Stimulated activated CD8-positive, alpha-beta memory T cell treated with anti-CD3 and anti-CD28 coated beads, Interleukin-7, amount 100 ng/mL, for 24 hours (primary cell): ENCODE results near the gene HAND1.

Experiments used
- DNase-seq: peaks from one replicate; pipeline ENCODE4 v3.0.0-alpha.2; 2020; ENCODE audit warnings: low read depth

HAND1 gene

GRCh38 chr5:154505567-154505966 lies 27.5 kb upstream of the HAND1 start:
- no peak for DNase-seq

GRCh38 chr5:154503698-154504039 lies 25.6 kb upstream of the HAND1 start:
- DNase-seq = no peak

GRCh38 chr5:154502180-154502579 lies 24.2 kb upstream of the HAND1 start:
- DNase-seq = no peak

DNA sequence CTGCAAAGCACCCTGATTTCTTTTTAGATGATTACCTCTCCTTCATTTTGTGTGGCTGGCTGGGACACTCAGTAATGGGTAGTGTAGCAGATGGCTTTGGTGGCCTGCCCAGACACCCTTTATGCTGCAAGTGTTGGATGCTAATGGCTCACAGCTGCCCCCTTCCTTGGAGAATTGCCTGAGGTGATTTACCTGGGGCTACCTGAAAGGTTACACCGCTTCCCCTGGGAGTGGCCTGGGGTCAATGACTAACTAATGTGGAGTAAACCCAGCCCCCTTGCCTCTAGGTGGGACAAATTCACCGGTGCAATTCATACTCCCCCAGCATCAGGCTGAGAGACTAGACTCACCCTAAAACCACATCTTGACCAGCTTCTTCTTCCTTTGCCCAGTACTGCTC lies 23.5 kb upstream of the HAND1 start:
- no peak for DNase-seq

- no peak for DNase-seq
These were observed 21.0 kb upstream of the HAND1 start for GRCh38 chr5:154498994-154499393.

GRCh38 chr5:154498591-154498990 lies 20.6 kb upstream of the HAND1 start:
- no peak for DNase-seq

DNA sequence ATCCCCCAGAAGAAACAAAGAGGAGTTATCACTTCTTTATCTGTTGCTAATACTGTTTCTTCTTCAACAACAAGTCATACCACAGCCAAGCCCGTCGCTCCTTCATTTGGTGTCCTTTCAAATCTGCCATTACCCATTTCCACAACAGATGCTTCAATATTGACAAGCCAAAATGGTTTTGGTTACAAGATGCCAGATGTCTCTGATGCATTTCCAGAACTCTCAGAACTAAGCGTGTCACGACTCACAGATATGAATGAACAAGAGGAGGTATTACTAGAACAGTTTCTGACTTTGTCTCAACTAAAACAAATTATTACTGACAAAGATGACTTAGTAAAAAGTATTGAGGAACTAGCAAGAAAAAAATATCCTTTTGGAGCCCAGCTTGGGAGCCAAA lies 16.0 kb upstream of the HAND1 start:
- no peak for DNase-seq

- DNase-seq = no peak
These were observed 15.2 kb upstream of the HAND1 start for GRCh38 chr5:154493274-154493673.

- DNase-seq = no peak
These were observed 13.9 kb upstream of the HAND1 start for GRCh38 chr5:154491941-154492340.

DNA sequence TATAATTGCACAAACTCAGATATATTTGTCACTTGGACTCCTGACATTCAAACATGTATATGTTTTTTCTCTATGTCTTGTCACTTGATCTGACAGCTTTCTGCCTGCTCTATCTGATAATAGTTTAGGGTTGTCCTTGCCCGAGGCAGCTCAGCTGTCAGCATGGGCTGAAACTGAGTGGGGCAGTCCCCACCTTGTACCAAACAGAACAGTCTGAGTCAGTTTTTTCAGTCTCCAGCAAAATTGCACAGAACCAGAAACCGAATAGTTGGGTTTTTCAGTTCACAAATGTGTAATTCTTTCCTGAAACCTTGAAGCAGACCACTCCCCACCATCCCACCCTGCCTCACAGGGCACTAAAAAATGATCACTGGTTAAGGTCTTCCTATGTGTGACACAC lies 9.5 kb upstream of the HAND1 start:
- DNase-seq = no peak

DNA sequence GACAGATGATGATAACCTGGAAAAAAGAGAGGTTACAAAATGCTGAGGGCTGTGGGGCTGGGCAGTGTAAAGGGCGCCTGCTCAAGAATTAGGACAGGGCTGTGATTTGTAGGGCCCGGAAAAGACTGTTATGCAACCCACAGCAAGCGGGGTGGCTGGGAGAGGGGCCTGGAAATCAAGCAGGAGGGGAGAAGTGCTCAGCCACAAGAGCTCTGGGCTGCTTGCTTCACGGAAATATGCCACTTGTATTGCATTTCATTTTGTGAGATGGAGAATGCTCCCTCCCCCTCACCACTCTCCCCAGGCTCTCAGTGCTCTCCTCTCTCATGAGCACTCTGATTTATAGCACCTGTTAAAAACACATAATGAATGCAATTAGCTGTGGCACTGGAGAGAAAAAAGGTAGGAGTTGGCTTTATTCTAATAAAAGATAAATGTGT lies 8.4 kb upstream of the HAND1 start:
- DNase-seq = no peak

DNA sequence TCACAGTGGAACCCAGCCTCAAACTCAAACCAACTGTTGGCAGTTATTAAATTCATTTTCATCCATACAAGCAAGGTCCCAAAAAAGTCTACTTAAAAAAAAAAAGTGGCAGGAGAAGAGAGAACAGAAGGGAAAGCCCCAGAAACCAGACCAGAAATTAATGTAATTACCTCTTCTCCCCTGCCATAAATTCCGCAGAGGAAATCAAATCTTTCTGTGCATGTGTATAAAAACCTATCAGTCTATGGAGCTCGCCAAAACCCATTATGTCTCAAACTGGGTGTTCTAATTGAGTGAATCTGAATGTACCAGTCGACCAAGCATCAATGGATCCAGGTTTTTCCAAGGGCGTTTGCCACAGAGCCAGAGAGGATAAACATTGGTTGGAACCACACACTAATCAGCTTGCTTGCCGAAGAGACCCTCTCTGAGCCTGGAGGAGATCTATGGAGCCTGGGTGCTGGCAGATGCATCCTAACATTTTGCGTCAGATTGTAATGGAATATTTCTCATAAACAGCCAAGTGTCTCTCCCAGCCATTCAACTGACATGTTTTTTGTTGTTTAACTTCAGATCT lies 7.9 kb upstream of the HAND1 start:
- DNase-seq = no peak

- DNase-seq = no peak
These were observed 7.1 kb upstream of the HAND1 start for GRCh38 chr5:154485096-154485491.

- no peak for DNase-seq
These were observed 6.5 kb upstream of the HAND1 start for GRCh38 chr5:154484393-154485095.

GRCh38 chr5:154483654-154484392 lies 5.8 kb upstream of the HAND1 start:
- no peak for DNase-seq

DNA sequence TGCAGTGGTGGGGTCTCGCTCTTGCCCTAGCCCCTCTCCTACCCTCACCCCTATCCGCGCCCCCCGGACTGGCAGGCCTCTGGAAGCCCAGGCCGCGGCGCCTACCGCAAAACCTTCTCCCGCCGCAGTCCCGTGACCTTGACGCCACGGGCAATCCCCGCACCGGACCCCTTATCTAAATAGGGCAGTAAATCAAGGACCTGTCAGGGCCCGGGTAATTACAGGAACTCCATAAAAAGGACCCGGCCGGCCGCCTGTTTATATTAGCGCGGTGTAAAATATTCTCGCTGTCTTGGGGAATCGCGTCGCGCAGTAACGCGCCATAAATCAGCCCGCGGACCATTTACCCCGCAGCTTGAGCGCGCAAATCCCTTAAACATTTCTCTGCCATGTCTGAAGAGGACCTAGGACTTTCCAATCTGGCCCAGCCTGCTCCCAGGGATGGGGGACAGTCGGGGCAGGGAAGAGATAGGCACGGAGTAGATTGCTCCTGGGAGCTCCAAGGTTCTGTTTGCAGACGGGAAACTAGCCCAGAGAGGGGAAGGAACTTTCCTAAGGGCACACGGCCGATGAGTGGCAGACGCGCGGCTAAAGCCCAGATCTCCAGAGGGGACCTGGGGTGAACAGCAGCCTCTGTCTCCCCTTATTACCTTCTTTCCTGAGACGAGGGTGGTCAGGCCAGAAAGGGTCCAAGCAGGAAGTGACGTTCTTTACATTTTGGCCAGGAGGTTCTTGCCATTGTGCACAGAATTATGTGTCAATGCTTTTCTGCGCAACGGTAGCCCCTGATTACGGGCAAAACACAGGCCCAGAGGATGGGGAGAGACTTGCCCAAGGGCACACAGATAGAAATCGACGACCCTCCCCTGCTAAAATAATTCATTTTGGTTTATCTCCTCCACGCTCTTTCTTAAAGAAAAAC lies 4.8 kb upstream of the HAND1 start:
- DNase-seq = no peak

- DNase-seq = no peak
These were observed 3.8 kb upstream of the HAND1 start for GRCh38 chr5:154481584-154482381.

DNA sequence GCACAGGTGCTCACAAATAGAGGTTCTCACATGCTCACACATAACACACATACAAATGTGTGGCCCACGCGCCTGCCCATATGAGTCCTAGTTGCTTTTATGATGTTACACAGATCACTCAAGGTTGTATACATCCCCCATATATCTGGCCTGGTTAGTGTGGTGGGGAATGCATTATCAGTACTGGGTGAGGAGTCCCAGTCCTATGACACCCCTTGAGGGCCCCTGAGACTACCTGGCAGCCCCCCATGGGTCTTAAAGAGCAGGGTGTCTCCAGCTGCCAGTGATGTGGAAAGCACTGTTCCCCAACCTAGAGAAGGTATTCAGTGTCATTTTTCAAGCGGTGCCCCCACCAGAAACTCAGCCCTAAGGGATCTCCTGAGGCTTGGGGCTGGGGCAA lies 2.8 kb upstream of the HAND1 start:
- DNase-seq = no peak

- DNase-seq = no peak
These were observed 2.1 kb upstream of the HAND1 start for GRCh38 chr5:154479944-154480750.

DNA sequence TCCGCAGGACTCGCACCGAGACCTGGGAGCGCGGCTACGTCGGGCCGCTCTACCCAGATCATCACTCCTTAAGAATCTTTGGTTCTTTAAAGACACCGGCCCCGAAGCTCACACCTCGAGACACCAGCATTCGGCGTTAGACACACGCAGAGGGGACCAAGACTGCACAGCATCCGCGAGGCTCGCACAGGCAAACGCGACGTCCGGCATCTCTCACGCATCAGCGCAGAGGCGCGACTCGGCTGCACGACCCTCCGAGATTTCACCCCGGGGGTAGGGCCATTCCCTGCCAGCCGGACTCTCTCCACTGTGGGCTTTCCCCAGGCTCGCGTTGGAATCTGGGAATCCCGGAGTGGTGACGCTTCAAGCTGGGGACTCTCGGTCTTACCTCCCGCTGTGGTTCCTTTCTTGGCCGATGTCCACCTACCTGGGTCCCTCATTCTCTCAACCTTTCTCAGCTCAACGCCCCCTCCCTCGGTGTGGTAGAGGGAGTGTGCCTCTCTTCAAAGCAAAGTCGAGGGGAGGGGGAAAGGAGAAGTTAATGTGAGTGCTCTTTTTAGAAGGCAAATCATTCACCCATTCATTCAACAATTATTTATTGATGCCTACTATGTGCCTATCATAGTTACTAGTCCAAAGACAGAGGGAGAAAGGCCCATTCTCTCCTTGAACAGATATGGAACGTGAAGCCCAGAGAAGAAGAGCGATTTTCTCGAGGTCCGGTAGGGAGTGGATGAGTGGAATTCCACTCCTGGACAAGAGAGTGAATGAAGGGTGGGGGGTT lies 1.3 kb upstream of the HAND1 start:
- no peak for DNase-seq
